Erythroblast (primary cell): ENCODE measurements around the gene GPR21.

Experiments
- GATA1 ChIP-seq: IDR thresholded peaks from 2 replicates; pipeline ENCODE4 v1.6.1; 2011; ENCODE audit warnings: low read depth, mild to moderate bottlenecking, control low read depth, low read length, moderate library complexity
- POLR2A ChIP-seq: IDR thresholded peaks from 2 replicates; pipeline ENCODE4 v1.6.1; 2011; ENCODE audit warnings: mild to moderate bottlenecking, low read length

DNA sequence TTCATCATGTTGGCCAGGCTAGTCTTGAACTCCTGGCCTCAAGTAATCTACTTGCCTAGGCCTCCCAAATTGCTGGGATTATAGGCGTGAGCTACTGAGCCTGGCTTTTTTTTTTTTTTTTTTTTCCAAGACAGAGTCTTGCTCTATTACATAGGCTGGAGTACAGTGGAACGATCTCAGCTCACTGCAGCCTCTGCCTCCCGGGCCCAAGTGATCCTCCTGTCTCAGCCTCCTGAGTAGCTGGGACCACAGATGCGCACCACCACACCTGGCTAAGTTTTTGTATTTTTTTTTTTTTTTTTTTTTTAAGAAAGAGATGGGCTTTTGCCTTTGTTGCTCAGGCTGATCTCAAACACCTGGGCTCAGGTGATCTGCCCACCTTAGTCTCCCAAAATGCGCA is 26.2 kb upstream of the GPR21 start:
- no peak for TF ChIP-seq POLR2A
- no peak for TF ChIP-seq GATA1
